ENCODE measurements around the gene KCNJ6. TPM values are rescaled to one million over a fixed set of nuclear protein-coding genes. Genes with fewer than 3 reads are reported as not detected.
A peak's percentile ranks its signal among the peaks of the same experiment; 100 is the strongest.

Gene KCNJ6
- total and polyA plus RNA-seq, 4 donors, result 0.16 TPM; not detected in 3

GRCh38 chr21:37796011-37796410 is 120.2 kb downstream of the KCNJ6 start:
- Histone ChIP-seq H3K27me3 (ENCODE audit: control insufficient read depth in 1 of 2, insufficient read depth in 2 of 2, low read length in 1 of 2) (no peaks in the 10 kb centered on the region), H3K4me1 (ENCODE audit: control insufficient read depth in 1 of 2, insufficient read depth in 2 of 2, low read length in 2 of 2) (peaks cover 0 to 3% of the 10 kb centered on the region in 2 donors), H3K36me3 (ENCODE audit: control insufficient read depth in 1 of 2, insufficient read depth in 2 of 2, low read length in 1 of 2) (no peaks in the 10 kb centered on the region), H3K9me3 (ENCODE audit: control insufficient read depth, low read length) (no peaks in the 10 kb centered on the region), H3K4me3 (ENCODE audit: low read length in 2 of 2) (no peak overlapping the region), H3K27ac (ENCODE audit: low read depth in 1 of 2, low read length in 2 of 2) (no peak overlapping the region)
- ATAC-seq (ENCODE audit: low FRiP score), result no peak
- intact Hi-C loops (cut with DNase I), result no loop called here
- WGBS, 2 donors, result 91 to 93% methylated on average over 13 of the region's 13 CpGs
- no peak for DNase-seq

- H3K9me3 ChIP-seq (ENCODE audit: control insufficient read depth, low read length), result no peaks in the 10 kb centered on the region
- H3K36me3 ChIP-seq (ENCODE audit: control insufficient read depth in 1 of 2, insufficient read depth in 2 of 2, low read length in 1 of 2), result no peaks in the 10 kb centered on the region
- H3K4me1 ChIP-seq (ENCODE audit: control insufficient read depth in 1 of 2, insufficient read depth in 2 of 2, low read length in 2 of 2), result peaks cover 0 to 4% of the 10 kb centered on the region in 2 donors
- ATAC-seq (ENCODE audit: low FRiP score) (no peak), DNase-seq (no peak)
- no peak overlapping the region for H3K4me3 ChIP-seq (ENCODE audit: low read length in 2 of 2)
- WGBS, 2 donors, result 26 to 37% methylated on average over 1 of the region's 1 CpG
- H3K27ac ChIP-seq (ENCODE audit: low read depth in 1 of 2, low read length in 2 of 2), result no peak overlapping the region
- intact Hi-C loops (cut with DNase I), result loop anchor here in 1 of 2 donors (5.0 kb wide), 1 partner anchor 51 kb away; no protein-coding TSS in a partner anchor
- H3K27me3 ChIP-seq (ENCODE audit: control insufficient read depth in 1 of 2, insufficient read depth in 2 of 2, low read length in 1 of 2), result no peaks in the 10 kb centered on the region
Observed at GRCh38 chr21:37793660-37794059, 122.6 kb downstream of the KCNJ6 start.

GRCh38 chr21:37792046-37792445 is 124.2 kb downstream of the KCNJ6 start:
- H3K4me1 ChIP-seq (ENCODE audit: control insufficient read depth in 1 of 2, insufficient read depth in 2 of 2, low read length in 2 of 2), result peaks cover 0 to 4% of the 10 kb centered on the region in 2 donors
- H3K27me3 ChIP-seq (ENCODE audit: control insufficient read depth in 1 of 2, insufficient read depth in 2 of 2, low read length in 1 of 2), result no peaks in the 10 kb centered on the region
- 70 to 72% methylated on average over 3 of the region's 3 CpGs for WGBS, 2 donors
- H3K4me3 ChIP-seq (ENCODE audit: low read length in 2 of 2), result no peak overlapping the region
- peaks cover 2% of the 10 kb centered on the region for H3K9me3 ChIP-seq (ENCODE audit: control insufficient read depth, low read length)
- H3K27ac ChIP-seq (ENCODE audit: low read depth in 1 of 2, low read length in 2 of 2), result no peak overlapping the region
- ATAC-seq (ENCODE audit: low FRiP score) (no peak), DNase-seq (no peak)
- intact Hi-C loops (cut with DNase I), result loop anchor here in 1 of 2 donors (5.0 kb wide), 1 partner anchor 50 kb away; no protein-coding TSS in a partner anchor
- H3K36me3 ChIP-seq (ENCODE audit: control insufficient read depth in 1 of 2, insufficient read depth in 2 of 2, low read length in 1 of 2), result no peaks in the 10 kb centered on the region

- intact Hi-C loops (cut with DNase I), result loop anchor here in 1 of 2 donors (5.0 kb wide), 1 partner anchor 49 kb away; no protein-coding TSS in a partner anchor
- 3 to 6% methylated on average over 5 of the region's 5 CpGs for WGBS, 2 donors
- no peak for ATAC-seq (ENCODE audit: low FRiP score)
Observed at GRCh38 chr21:37790905-37791304, 125.4 kb downstream of the KCNJ6 start.

DNA sequence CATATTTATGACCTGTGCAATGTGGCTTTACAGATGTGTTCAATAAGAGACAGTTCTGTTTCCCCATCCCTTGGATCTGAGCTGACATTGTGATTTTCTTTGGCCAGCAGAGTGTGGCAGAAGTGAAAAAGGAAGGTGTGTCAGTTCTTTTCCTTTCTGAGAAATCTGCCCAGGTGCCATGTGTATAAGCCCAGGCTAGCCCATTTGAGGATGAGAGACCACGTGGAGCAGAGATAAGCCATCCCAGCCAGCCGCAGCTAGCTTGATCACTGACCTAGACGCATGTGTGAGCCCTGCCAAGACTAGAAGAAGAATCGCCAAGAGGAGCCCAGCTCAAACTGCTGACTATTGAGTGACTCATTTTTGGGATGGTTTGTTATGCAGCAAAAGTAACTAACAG is 127.8 kb downstream of the KCNJ6 start:
- Histone ChIP-seq H3K4me1 (ENCODE audit: control insufficient read depth in 1 of 2, insufficient read depth in 2 of 2, low read length in 2 of 2) (peaks cover 0 to 2% of the 10 kb centered on the region in 2 donors), H3K27me3 (ENCODE audit: control insufficient read depth in 1 of 2, insufficient read depth in 2 of 2, low read length in 1 of 2) (no peaks in the 10 kb centered on the region), H3K36me3 (ENCODE audit: control insufficient read depth in 1 of 2, insufficient read depth in 2 of 2, low read length in 1 of 2) (no peaks in the 10 kb centered on the region), H3K4me3 (ENCODE audit: low read length in 2 of 2) (no peak overlapping the region), H3K9me3 (ENCODE audit: control insufficient read depth, low read length) (peaks cover 2% of the 10 kb centered on the region), H3K27ac (ENCODE audit: low read depth in 1 of 2, low read length in 2 of 2) (peak overlapping the region in 1 of 2 donors; percentile 45)
- DNase-seq (no peak), ATAC-seq (ENCODE audit: low FRiP score) (no peak)
- intact Hi-C loops (cut with DNase I), result no loop called here
- 60 to 79% methylated on average over 4 of the region's 4 CpGs for WGBS, 2 donors

More at GRCh38 chr21:37790905-37791304, 125.4 kb downstream of the KCNJ6 start:
- Histone ChIP-seq H3K4me3 (ENCODE audit: low read length in 2 of 2) (no peak overlapping the region), H3K27ac (ENCODE audit: low read depth in 1 of 2, low read length in 2 of 2) (no peak overlapping the region), H3K9me3 (ENCODE audit: control insufficient read depth, low read length) (peaks cover 2% of the 10 kb centered on the region), H3K36me3 (ENCODE audit: control insufficient read depth in 1 of 2, insufficient read depth in 2 of 2, low read length in 1 of 2) (no peaks in the 10 kb centered on the region), H3K4me1 (ENCODE audit: control insufficient read depth in 1 of 2, insufficient read depth in 2 of 2, low read length in 2 of 2) (peaks cover 0 to 4% of the 10 kb centered on the region in 2 donors), H3K27me3 (ENCODE audit: control insufficient read depth in 1 of 2, insufficient read depth in 2 of 2, low read length in 1 of 2) (no peaks in the 10 kb centered on the region)
- DNase-seq, result no peak

DNA sequence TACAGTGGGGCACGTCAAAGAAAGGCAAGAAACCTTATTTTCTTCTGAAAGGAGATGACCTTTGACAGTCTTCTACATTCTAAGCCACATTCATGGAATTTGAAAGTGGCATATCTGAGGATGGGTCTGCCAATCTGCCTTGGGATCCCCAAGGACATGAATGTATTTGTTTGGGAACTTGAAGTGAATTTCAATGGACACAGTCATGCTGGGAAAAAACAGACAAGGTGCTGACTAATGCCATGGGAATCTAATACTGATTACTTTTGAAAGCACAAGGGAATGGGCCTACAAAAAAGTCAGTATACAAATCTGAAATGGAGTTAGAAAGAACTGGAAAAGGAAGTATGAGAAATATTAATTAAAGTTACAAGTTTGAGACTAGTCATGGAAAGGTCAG is 128.8 kb downstream of the KCNJ6 start:
- intact Hi-C loops (cut with DNase I), result no loop called here

DNA sequence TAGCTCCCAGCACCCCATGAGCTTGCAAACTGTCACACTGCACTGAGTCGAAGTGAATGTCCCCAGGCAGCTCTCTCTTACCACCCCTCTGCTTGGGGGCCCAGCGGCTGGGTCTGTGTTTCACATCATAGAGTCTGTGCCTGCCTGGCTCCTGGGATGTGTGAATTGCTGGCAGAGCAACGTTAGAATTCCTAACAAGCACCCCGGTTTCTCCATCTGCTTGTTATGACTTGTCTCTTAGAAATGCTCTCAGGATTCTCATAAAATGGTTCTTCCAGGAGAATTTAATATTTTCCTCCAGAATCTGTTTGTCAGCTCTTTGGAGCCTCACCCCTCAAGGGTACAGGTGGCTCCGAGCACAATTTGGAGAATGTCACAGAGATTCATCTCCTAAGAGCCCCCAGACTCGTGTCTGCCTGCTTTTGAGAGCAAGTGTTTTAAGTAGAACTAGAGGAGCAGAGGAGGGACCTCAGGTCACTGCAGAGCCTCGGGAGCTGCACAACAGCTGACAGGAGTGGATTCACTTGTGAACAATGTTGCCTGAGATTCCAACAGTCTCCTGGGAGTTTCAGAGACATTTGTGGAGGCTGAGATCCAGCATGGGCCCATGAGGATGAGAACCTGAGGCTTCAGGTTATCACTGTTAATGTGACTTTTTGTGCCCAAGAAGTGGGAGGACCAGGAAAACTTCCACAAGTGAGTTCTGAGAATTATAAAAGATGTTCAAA is 131.5 kb downstream of the KCNJ6 start:
- no peaks in the 10 kb centered on the region for H3K27me3 ChIP-seq (ENCODE audit: control insufficient read depth in 1 of 2, insufficient read depth in 2 of 2, low read length in 1 of 2)
- H3K36me3 ChIP-seq (ENCODE audit: control insufficient read depth in 1 of 2, insufficient read depth in 2 of 2, low read length in 1 of 2), result no peaks in the 10 kb centered on the region
- peaks cover 2% of the 10 kb centered on the region for H3K9me3 ChIP-seq (ENCODE audit: control insufficient read depth, low read length)
- intact Hi-C loops (cut with DNase I), result no loop called here
- DNase-seq, result no peak
- H3K4me3 ChIP-seq (ENCODE audit: low read length in 2 of 2), result no peak overlapping the region
- H3K27ac ChIP-seq (ENCODE audit: low read depth in 1 of 2, low read length in 2 of 2), result no peak overlapping the region
- H3K4me1 ChIP-seq (ENCODE audit: control insufficient read depth in 1 of 2, insufficient read depth in 2 of 2, low read length in 2 of 2), result no peaks in the 10 kb centered on the region
- 76 to 82% methylated on average over 7 of the region's 7 CpGs for WGBS, 2 donors
- no peak for ATAC-seq (ENCODE audit: low FRiP score)

More for the DNA sequence above, 128.8 kb downstream of the KCNJ6 start:
- ATAC-seq (ENCODE audit: low FRiP score), result no peak
- no peak for DNase-seq
- WGBS, 2 donors, result 9 to 27% methylated on average over 1 of the region's 1 CpG
- H3K27me3 ChIP-seq (ENCODE audit: control insufficient read depth in 1 of 2, insufficient read depth in 2 of 2, low read length in 1 of 2), result no peaks in the 10 kb centered on the region
- H3K4me1 ChIP-seq (ENCODE audit: control insufficient read depth in 1 of 2, insufficient read depth in 2 of 2, low read length in 2 of 2), result peaks cover 0 to 2% of the 10 kb centered on the region in 2 donors
- no peak overlapping the region for H3K4me3 ChIP-seq (ENCODE audit: low read length in 2 of 2)
- no peaks in the 10 kb centered on the region for H3K36me3 ChIP-seq (ENCODE audit: control insufficient read depth in 1 of 2, insufficient read depth in 2 of 2, low read length in 1 of 2)
- H3K9me3 ChIP-seq (ENCODE audit: control insufficient read depth, low read length), result peaks cover 2% of the 10 kb centered on the region
- H3K27ac ChIP-seq (ENCODE audit: low read depth in 1 of 2, low read length in 2 of 2), result peak overlapping the region; percentile 18 to 96

DNA sequence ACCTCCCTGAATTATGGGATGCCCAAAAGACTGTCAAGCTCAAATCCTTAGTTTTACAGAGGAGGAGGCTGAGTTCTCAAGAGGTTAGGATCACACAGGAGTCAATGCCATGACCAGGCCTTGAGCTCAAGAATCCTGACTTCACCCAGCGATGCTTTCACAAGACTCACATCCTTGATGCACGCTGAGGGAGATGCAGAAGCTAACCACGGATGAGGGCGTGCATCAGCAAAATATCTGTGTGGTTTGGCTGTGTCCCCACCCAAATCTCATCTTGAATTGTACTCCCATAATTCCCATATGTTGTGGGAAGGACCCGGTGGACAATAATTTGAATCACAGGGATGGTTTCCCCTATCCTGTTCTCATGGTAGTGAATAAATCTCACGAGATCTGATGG is 133.2 kb downstream of the KCNJ6 start:
- DNase-seq (no peak), ATAC-seq (ENCODE audit: low FRiP score) (no peak)
- H3K4me3 ChIP-seq (ENCODE audit: low read length in 2 of 2), result no peak overlapping the region
- no peaks in the 10 kb centered on the region for H3K4me1 ChIP-seq (ENCODE audit: control insufficient read depth in 1 of 2, insufficient read depth in 2 of 2, low read length in 2 of 2)
- no peaks in the 10 kb centered on the region for H3K9me3 ChIP-seq (ENCODE audit: control insufficient read depth, low read length)
- no peaks in the 10 kb centered on the region for H3K27me3 ChIP-seq (ENCODE audit: control insufficient read depth in 1 of 2, insufficient read depth in 2 of 2, low read length in 1 of 2)
- H3K36me3 ChIP-seq (ENCODE audit: control insufficient read depth in 1 of 2, insufficient read depth in 2 of 2, low read length in 1 of 2), result no peaks in the 10 kb centered on the region
- WGBS, 2 donors, result 95 to 97% methylated on average over 6 of the region's 6 CpGs
- intact Hi-C loops (cut with DNase I), result no loop called here
- no peak overlapping the region for H3K27ac ChIP-seq (ENCODE audit: low read depth in 1 of 2, low read length in 2 of 2)

Data from aorta (tissue), 5 donors.